Measurements from ENCODE around the gene ZBTB7C.

The ZBTB7C gene

GRCh38 chr18:47984991-47985390 lies 424.2 kb downstream of the ZBTB7C start:
- no peak overlapping the region for H2AFZ ChIP-seq
- H3K4me2 ChIP-seq (ENCODE audit: low read length), result no peak overlapping the region
- H3K79me2 ChIP-seq, result no peaks in the 10 kb centered on the region
- H3K36me3 ChIP-seq (ENCODE audit: control insufficient read depth, insufficient read depth, low read length), result no peaks in the 10 kb centered on the region
- no peaks in the 10 kb centered on the region for H3K4me1 ChIP-seq
- H3K4me3 ChIP-seq (ENCODE audit: low read depth, low read length), result no peak overlapping the region
- TF ChIP-seq CTCF (IDR thresholded peaks at IDR 0.05), result no peak
- no peak overlapping the region for H3K27ac ChIP-seq
- H3K27me3 ChIP-seq (ENCODE audit: control insufficient read depth, insufficient read depth, low read length), result no peaks in the 10 kb centered on the region
- no peak overlapping the region for H3K9ac ChIP-seq
- H3K9me3 ChIP-seq (ENCODE audit: control insufficient read depth, low read length), result no peaks in the 10 kb centered on the region

- Histone ChIP-seq H3K36me3 (ENCODE audit: control insufficient read depth, insufficient read depth, low read length) (no peaks in the 10 kb centered on the region), H3K9ac (no peak overlapping the region), H3K27ac (no peak overlapping the region), H3K79me2 (no peaks in the 10 kb centered on the region), H3K27me3 (ENCODE audit: control insufficient read depth, insufficient read depth, low read length) (no peaks in the 10 kb centered on the region), H2AFZ (no peak overlapping the region), H3K4me3 (ENCODE audit: low read depth, low read length) (no peak overlapping the region), H3K4me1 (no peaks in the 10 kb centered on the region), H3K4me2 (ENCODE audit: low read length) (no peak overlapping the region), H3K9me3 (ENCODE audit: control insufficient read depth, low read length) (no peaks in the 10 kb centered on the region)
- no peak for TF ChIP-seq CTCF (IDR thresholded peaks at IDR 0.05)
These were observed 425.2 kb downstream of the ZBTB7C start for GRCh38 chr18:47983946-47984345.

GRCh38 chr18:47983055-47983454 lies 426.1 kb downstream of the ZBTB7C start:
- no peak overlapping the region for H3K4me3 ChIP-seq (ENCODE audit: low read depth, low read length)
- no peak overlapping the region for H3K4me2 ChIP-seq (ENCODE audit: low read length)
- H3K79me2 ChIP-seq, result no peaks in the 10 kb centered on the region
- H3K27ac ChIP-seq, result no peak overlapping the region
- no peaks in the 10 kb centered on the region for H3K4me1 ChIP-seq
- H3K27me3 ChIP-seq (ENCODE audit: control insufficient read depth, insufficient read depth, low read length), result no peaks in the 10 kb centered on the region
- no peaks in the 10 kb centered on the region for H3K36me3 ChIP-seq (ENCODE audit: control insufficient read depth, insufficient read depth, low read length)
- no peak overlapping the region for H3K9ac ChIP-seq
- no peak for TF ChIP-seq CTCF (IDR thresholded peaks at IDR 0.05)
- no peak overlapping the region for H2AFZ ChIP-seq
- H3K9me3 ChIP-seq (ENCODE audit: control insufficient read depth, low read length), result no peaks in the 10 kb centered on the region

GRCh38 chr18:47981830-47982229 lies 427.4 kb downstream of the ZBTB7C start:
- no peaks in the 10 kb centered on the region for H3K36me3 ChIP-seq (ENCODE audit: control insufficient read depth, insufficient read depth, low read length)
- H2AFZ ChIP-seq, result no peak overlapping the region
- no peaks in the 10 kb centered on the region for H3K4me1 ChIP-seq
- H3K27me3 ChIP-seq (ENCODE audit: control insufficient read depth, insufficient read depth, low read length), result no peaks in the 10 kb centered on the region
- no peak overlapping the region for H3K4me3 ChIP-seq (ENCODE audit: low read depth, low read length)
- no peak overlapping the region for H3K9ac ChIP-seq
- TF ChIP-seq CTCF (IDR thresholded peaks at IDR 0.05), result no peak
- H3K4me2 ChIP-seq (ENCODE audit: low read length), result no peak overlapping the region
- H3K9me3 ChIP-seq (ENCODE audit: control insufficient read depth, low read length), result no peaks in the 10 kb centered on the region
- no peaks in the 10 kb centered on the region for H3K79me2 ChIP-seq
- H3K27ac ChIP-seq, result no peak overlapping the region

GRCh38 chr18:47981320-47981719 lies 427.9 kb downstream of the ZBTB7C start:
- H3K36me3 ChIP-seq (ENCODE audit: control insufficient read depth, insufficient read depth, low read length), result no peaks in the 10 kb centered on the region
- H3K4me2 ChIP-seq (ENCODE audit: low read length), result no peak overlapping the region
- H3K27me3 ChIP-seq (ENCODE audit: control insufficient read depth, insufficient read depth, low read length), result no peaks in the 10 kb centered on the region
- no peak overlapping the region for H2AFZ ChIP-seq
- H3K27ac ChIP-seq, result no peak overlapping the region
- H3K4me1 ChIP-seq, result no peaks in the 10 kb centered on the region
- TF ChIP-seq CTCF (IDR thresholded peaks at IDR 0.05), result no peak
- H3K79me2 ChIP-seq, result no peaks in the 10 kb centered on the region
- no peak overlapping the region for H3K4me3 ChIP-seq (ENCODE audit: low read depth, low read length)
- H3K9me3 ChIP-seq (ENCODE audit: control insufficient read depth, low read length), result no peaks in the 10 kb centered on the region
- H3K9ac ChIP-seq, result no peak overlapping the region
